HCT116 (cell line): ENCODE results near the gene MYH15. TPM values are rescaled to one million over a fixed set of nuclear protein-coding genes. Genes with fewer than 3 reads are reported as not detected.

Experiments
- ATAC-seq: fragments of 200-7000 bp; cut with Tn5 transposase; 2 replicates; pipeline ENCODE4 v1.9.1; 2020; ENCODE audit warnings: mild to moderate bottlenecking, moderate library complexity
- BruUV-seq: library from RNA; stranded (reverse); fragments of 400-500 nt; replicated peaks from 2 replicates; lab custom pipeline; 2021; lab: Mats Ljungman, UMichigan
- CTCF ChIA-PET: fragments of 300-600 bp; sonication (Branson Sonifier 250); formaldehyde crosslinking; loops from one replicate; lab custom pipeline; 2021; ENCODE audit warnings: antibody characterized with exemption; lab: Charles Lee
- POLR2A ChIA-PET: fragments of 300-600, 350-600 bp; sonication (Branson Sonifier 250); formaldehyde crosslinking; loops from one replicate; lab custom pipeline; 2021; ENCODE audit warnings: antibody characterized with exemption; lab: Charles Lee
- RAD21 ChIA-PET, 2 experiments: fragments of 300-600 bp; sonication (Branson Sonifier 250); formaldehyde crosslinking; loops; one replicate each; lab custom pipeline; 2023; ENCODE audit warnings: low total read pairs in 2 of 2; ENCODE audit not compliant: uncharacterized antibody in 2 of 2, unreplicated experiment in 2 of 2, low non-redundant PET in 1 of 2; lab: Charles Lee
- DNase-seq: peaks from one replicate; pipeline ENCODE4 v3.0.0-alpha.2; 2010; ENCODE audit warnings: low read depth, low spot score
- H2AFZ ChIP-seq: fragments of 200-600 bp; shearing (Covaris generic), sonication (generic); 2 replicates; pipeline ENCODE4 v1.6.1; 2017; ENCODE audit warnings: low read depth, mixed run types, mixed read lengths, antibody characterized with exemption, low read length; ENCODE audit not compliant: poor library complexity, severe bottlenecking
- H3K27ac ChIP-seq: 2 replicates; pipeline ENCODE4 v1.5.1; 2012; ENCODE audit warnings: low read depth, low read length
- H3K27me3 ChIP-seq: fragments of 200-600 bp; sonication (generic); 2 replicates; pipeline ENCODE4 v1.6.1; 2016; ENCODE audit warnings: mixed run types, low read length, mixed read lengths; ENCODE audit not compliant: insufficient read depth
- H3K36me3 ChIP-seq, 2 experiments: fragments of 200-500 bp in 1 of 2; fragments of 200-600 bp in 1 of 2; sonication (Bioruptor generic) in 1 of 2; sonication (generic) in 1 of 2; 2 replicates each; pipeline versions ENCODE4 v1.5.1 to v1.6.1; 2014 to 2016; ENCODE audit warnings: low read length in 2 of 2, inconsistent platforms in 1 of 2, mixed read lengths in 1 of 2, mixed run types in 1 of 2; ENCODE audit not compliant: insufficient read depth in 2 of 2, control insufficient read depth in 1 of 2
- H3K4me1 ChIP-seq, 2 experiments: fragments of 200-600 bp in 1 of 2; sonication (generic) in 1 of 2; 2 replicates each; pipeline versions ENCODE4 v1.5.1 to v1.6.1; 2012 to 2017; ENCODE audit warnings: low read length in 2 of 2, inconsistent platforms in 1 of 2, mild to moderate bottlenecking in 1 of 2, mixed read lengths in 1 of 2, mixed run types in 1 of 2, moderate library complexity in 1 of 2; ENCODE audit not compliant: insufficient read depth in 2 of 2, control insufficient read depth in 1 of 2
- H3K4me2 ChIP-seq: fragments of 200-600 bp; sonication (generic); 2 replicates; pipeline ENCODE4 v1.6.1; 2017; ENCODE audit warnings: mixed run types, low read length, mixed read lengths
- H3K4me3 ChIP-seq, 2 experiments: fragments of 200-600 bp in 1 of 2; sonication (generic) in 1 of 2; replicated peaks in 1 of 2; 2 replicates each; pipeline ENCODE4 v1.5.1; 2011 to 2016; ENCODE audit warnings: low read length in 2 of 2, control low read depth in 1 of 2, low read depth in 1 of 2, mild to moderate bottlenecking in 1 of 2, mixed read lengths in 1 of 2, mixed run types in 1 of 2
- H3K79me2 ChIP-seq: fragments of 200-600 bp; sonication (generic); 2 replicates; pipeline ENCODE4 v1.6.1; 2017; ENCODE audit warnings: mild to moderate bottlenecking, mixed run types, low read length, moderate library complexity, mixed read lengths; ENCODE audit not compliant: insufficient read depth
- H3K9ac ChIP-seq: fragments of 200-600 bp; sonication (generic); 2 replicates; pipeline ENCODE4 v1.6.1; 2016; ENCODE audit warnings: low read length, mixed read lengths
- H3K9me2 ChIP-seq: fragments of 200-600 bp; sonication (generic), shearing (Covaris generic); 2 replicates; pipeline ENCODE4 v1.6.1; 2017; ENCODE audit warnings: mixed run types, mild to moderate bottlenecking, moderate library complexity; ENCODE audit not compliant: insufficient read depth
- H3K9me3 ChIP-seq, 2 experiments: fragments of 200-500 bp in 1 of 2; fragments of 200-600 bp in 1 of 2; sonication (Bioruptor generic) in 1 of 2; sonication (generic) in 1 of 2; 2 replicates each; pipeline ENCODE4 v1.6.1; 2014 to 2017; ENCODE audit warnings: low read length in 2 of 2, mixed read lengths in 2 of 2, inconsistent platforms in 1 of 2, low read depth in 1 of 2, mild to moderate bottlenecking in 1 of 2, mixed run types in 1 of 2, moderate library complexity in 1 of 2; ENCODE audit not compliant: control insufficient read depth in 1 of 2, insufficient read depth in 1 of 2
- H4K20me1 ChIP-seq: fragments of 200-600 bp; sonication (generic), shearing (Covaris generic); 2 replicates; pipeline ENCODE4 v1.6.1; 2017; ENCODE audit warnings: mixed run types, mild to moderate bottlenecking, moderate library complexity; ENCODE audit not compliant: insufficient read depth
- CBX3 ChIP-seq: IDR thresholded peaks from 2 replicates; pipeline ENCODE4 v1.6.1; 2012; ENCODE audit warnings: low read depth
- CEBPB ChIP-seq: IDR thresholded peaks from 2 replicates; pipeline ENCODE4 v1.6.1; 2012; ENCODE audit warnings: low read depth
- ELF1 ChIP-seq: IDR thresholded peaks from 2 replicates; pipeline ENCODE4 v1.6.1; 2012; ENCODE audit warnings: low read depth, borderline replicate concordance
- EZH2 ChIP-seq: fragments of 200-600 bp; sonication (generic); IDR thresholded peaks from 2 replicates; pipeline ENCODE4 v1.6.1; 2017; ENCODE audit warnings: antibody characterized with exemption, mixed run types
- EZH2phosphoT487 ChIP-seq: fragments of 200-600 bp; IDR thresholded peaks from 2 replicates; pipeline ENCODE4 v1.6.1; 2018; ENCODE audit warnings: antibody characterized with exemption, borderline replicate concordance
- FOSL1 ChIP-seq: IDR thresholded peaks from 2 replicates; pipeline ENCODE4 v1.6.1; 2012; ENCODE audit warnings: low read depth
- JUND ChIP-seq: IDR thresholded peaks from 2 replicates; pipeline ENCODE4 v1.6.1; 2012
- POLR2A ChIP-seq: IDR thresholded peaks from 2 replicates; pipeline ENCODE4 v1.7.0; 2011; ENCODE audit warnings: borderline replicate concordance; ENCODE audit not compliant: insufficient read depth, insufficient read length; ENCODE audit errors: extremely low read depth
- POLR2AphosphoS5 ChIP-seq: IDR thresholded peaks from 2 replicates; pipeline ENCODE4 v1.6.1; 2011; ENCODE audit warnings: mild to moderate bottlenecking, low read depth, low read length, moderate library complexity
- RAD21 ChIP-seq: IDR thresholded peaks from 2 replicates; pipeline ENCODE4 v1.6.1; 2012; ENCODE audit warnings: low read depth, mild to moderate bottlenecking
- SIN3A ChIP-seq: IDR thresholded peaks from 2 replicates; pipeline ENCODE4 v1.6.1; 2012; ENCODE audit warnings: low read depth
- SP1 ChIP-seq: IDR thresholded peaks from 2 replicates; pipeline ENCODE4 v1.6.1; 2012; ENCODE audit warnings: low read depth
- SRF ChIP-seq: IDR thresholded peaks from 2 replicates; pipeline ENCODE4 v1.6.1; 2012; ENCODE audit warnings: low read depth
- YY1 ChIP-seq: IDR thresholded peaks from 2 replicates; pipeline ENCODE4 v1.6.1; 2011; ENCODE audit warnings: low read length, low read depth, moderate library complexity, mild to moderate bottlenecking; ENCODE audit not compliant: insufficient replicate concordance; ENCODE audit errors: extremely low read depth
- ZFX ChIP-seq: fragments of 450-650 bp; IDR thresholded peaks from 2 replicates; pipeline ENCODE4 v1.6.1; 2017
- ZNF274 ChIP-seq: fragments of 200-500 bp; sonication (Bioruptor generic); IDR thresholded peaks from 2 replicates; pipeline ENCODE4 v1.6.1; 2014; ENCODE audit warnings: mild to moderate bottlenecking, low read depth, low read length, inconsistent platforms
- intact Hi-C: fragments of 100-400 bp; cut with micrococcal nuclease; formaldehyde crosslinking; loops from 2 replicates; pipeline ENCODE4 v1.10.0; 2022
- total RNA-seq: library from RNA; stranded (reverse); gene quantifications from one replicate; pipeline ENCODE4 v1.2.1, GENCODE V29; 2021; ENCODE audit not compliant: unreplicated experiment
- TF ChIP-seq, protein P1 (sequence below): IDR thresholded peaks from 2 replicates; pipeline ENCODE4 v1.6.1; 2011; ENCODE audit warnings: mild to moderate bottlenecking, low read length, moderate library complexity; ENCODE audit not compliant: insufficient replicate concordance; ENCODE audit errors: extremely low read depth
- TF ChIP-seq, protein P2 (sequence below), 3 experiments: fragments of 200-600 bp in 1 of 3; sonication (generic) in 1 of 3; IDR thresholded peaks in 2 of 3; conservative IDR thresholded peaks in 1 of 3; 2 replicates each; pipeline ENCODE4 v1.5.1; 2012 to 2017; ENCODE audit warnings: low read depth in 2 of 3, low read length in 2 of 3, antibody characterized with exemption in 1 of 3, borderline replicate concordance in 1 of 3, control low read depth in 1 of 3, mild to moderate bottlenecking in 1 of 3, mixed read lengths in 1 of 3, mixed run types in 1 of 3, moderate library complexity in 1 of 3; ENCODE audit not compliant: insufficient read depth in 1 of 3
- TF ChIP-seq, protein P3 (sequence below): IDR thresholded peaks from 2 replicates; pipeline ENCODE4 v1.6.1; 2012; ENCODE audit warnings: low read depth
- TF ChIP-seq, protein P4 (sequence below): IDR thresholded peaks from 2 replicates; pipeline ENCODE4 v1.6.1; 2012

Gene MYH15
- total RNA-seq, 1 experiment from 2014 or later = 11.2 TPM

DNA sequence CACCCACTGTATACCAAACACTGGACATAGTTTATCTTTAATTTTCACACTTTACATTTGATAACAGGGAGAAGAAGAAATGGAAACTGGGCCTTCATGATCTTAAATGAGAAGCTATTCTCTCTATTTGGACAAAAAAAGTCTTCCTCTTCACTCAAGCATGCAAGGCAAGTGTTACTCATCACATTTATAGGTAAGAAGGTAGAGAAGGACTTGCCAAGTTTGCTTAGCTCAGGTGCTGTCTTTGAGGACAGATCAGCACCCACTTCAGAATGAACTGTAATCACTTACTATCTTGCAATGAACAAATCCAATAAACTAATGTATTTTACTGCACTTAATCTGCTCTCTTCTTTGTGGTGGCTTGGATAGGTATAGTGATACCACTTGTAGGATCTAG is 1.1 kb upstream of the MYH15 start:
- no peaks in the 10 kb centered on the region for H3K4me1 ChIP-seq
- no peaks in the 10 kb centered on the region for H3K27me3 ChIP-seq
- DNase-seq = no peak
- ChIA-PET CTCF (no interaction called here), POLR2A (no interaction called here), RAD21 (no interaction called here)
- TF ChIP-seq YY1 = no peak
- TF ChIP-seq FOSL1 = no peak
- TF ChIP-seq, protein P1, sequence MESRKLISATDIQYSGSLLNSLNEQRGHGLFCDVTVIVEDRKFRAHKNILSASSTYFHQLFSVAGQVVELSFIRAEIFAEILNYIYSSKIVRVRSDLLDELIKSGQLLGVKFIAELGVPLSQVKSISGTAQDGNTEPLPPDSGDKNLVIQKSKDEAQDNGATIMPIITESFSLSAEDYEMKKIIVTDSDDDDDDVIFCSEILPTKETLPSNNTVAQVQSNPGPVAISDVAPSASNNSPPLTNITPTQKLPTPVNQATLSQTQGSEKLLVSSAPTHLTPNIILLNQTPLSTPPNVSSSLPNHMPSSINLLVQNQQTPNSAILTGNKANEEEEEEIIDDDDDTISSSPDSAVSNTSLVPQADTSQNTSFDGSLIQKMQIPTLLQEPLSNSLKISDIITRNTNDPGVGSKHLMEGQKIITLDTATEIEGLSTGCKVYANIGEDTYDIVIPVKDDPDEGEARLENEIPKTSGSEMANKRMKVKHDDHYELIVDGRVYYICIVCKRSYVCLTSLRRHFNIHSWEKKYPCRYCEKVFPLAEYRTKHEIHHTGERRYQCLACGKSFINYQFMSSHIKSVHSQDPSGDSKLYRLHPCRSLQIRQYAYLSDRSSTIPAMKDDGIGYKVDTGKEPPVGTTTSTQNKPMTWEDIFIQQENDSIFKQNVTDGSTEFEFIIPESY = no peak
- TF ChIP-seq ELF1 = no peak
- no peak for TF ChIP-seq SRF
- TF ChIP-seq EZH2 = no peak
- TF ChIP-seq, protein P2, sequence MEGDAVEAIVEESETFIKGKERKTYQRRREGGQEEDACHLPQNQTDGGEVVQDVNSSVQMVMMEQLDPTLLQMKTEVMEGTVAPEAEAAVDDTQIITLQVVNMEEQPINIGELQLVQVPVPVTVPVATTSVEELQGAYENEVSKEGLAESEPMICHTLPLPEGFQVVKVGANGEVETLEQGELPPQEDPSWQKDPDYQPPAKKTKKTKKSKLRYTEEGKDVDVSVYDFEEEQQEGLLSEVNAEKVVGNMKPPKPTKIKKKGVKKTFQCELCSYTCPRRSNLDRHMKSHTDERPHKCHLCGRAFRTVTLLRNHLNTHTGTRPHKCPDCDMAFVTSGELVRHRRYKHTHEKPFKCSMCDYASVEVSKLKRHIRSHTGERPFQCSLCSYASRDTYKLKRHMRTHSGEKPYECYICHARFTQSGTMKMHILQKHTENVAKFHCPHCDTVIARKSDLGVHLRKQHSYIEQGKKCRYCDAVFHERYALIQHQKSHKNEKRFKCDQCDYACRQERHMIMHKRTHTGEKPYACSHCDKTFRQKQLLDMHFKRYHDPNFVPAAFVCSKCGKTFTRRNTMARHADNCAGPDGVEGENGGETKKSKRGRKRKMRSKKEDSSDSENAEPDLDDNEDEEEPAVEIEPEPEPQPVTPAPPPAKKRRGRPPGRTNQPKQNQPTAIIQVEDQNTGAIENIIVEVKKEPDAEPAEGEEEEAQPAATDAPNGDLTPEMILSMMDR (IDR thresholded peaks at IDR 0.05 in 2 of 3, conservative IDR thresholded peaks at IDR 0.05 in 1 of 3; ENCODE audit: borderline replicate concordance in 1 of 3, insufficient read depth in 1 of 3, low read depth in 2 of 3, low read length in 2 of 3) = no peak
- no peak for TF ChIP-seq POLR2AphosphoS5
- TF ChIP-seq POLR2A = no peak
- TF ChIP-seq SIN3A = no peak
- TF ChIP-seq ZFX = no peak
- no peak for TF ChIP-seq SP1
- TF ChIP-seq, protein P3, sequence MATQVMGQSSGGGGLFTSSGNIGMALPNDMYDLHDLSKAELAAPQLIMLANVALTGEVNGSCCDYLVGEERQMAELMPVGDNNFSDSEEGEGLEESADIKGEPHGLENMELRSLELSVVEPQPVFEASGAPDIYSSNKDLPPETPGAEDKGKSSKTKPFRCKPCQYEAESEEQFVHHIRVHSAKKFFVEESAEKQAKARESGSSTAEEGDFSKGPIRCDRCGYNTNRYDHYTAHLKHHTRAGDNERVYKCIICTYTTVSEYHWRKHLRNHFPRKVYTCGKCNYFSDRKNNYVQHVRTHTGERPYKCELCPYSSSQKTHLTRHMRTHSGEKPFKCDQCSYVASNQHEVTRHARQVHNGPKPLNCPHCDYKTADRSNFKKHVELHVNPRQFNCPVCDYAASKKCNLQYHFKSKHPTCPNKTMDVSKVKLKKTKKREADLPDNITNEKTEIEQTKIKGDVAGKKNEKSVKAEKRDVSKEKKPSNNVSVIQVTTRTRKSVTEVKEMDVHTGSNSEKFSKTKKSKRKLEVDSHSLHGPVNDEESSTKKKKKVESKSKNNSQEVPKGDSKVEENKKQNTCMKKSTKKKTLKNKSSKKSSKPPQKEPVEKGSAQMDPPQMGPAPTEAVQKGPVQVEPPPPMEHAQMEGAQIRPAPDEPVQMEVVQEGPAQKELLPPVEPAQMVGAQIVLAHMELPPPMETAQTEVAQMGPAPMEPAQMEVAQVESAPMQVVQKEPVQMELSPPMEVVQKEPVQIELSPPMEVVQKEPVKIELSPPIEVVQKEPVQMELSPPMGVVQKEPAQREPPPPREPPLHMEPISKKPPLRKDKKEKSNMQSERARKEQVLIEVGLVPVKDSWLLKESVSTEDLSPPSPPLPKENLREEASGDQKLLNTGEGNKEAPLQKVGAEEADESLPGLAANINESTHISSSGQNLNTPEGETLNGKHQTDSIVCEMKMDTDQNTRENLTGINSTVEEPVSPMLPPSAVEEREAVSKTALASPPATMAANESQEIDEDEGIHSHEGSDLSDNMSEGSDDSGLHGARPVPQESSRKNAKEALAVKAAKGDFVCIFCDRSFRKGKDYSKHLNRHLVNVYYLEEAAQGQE = no peak
- TF ChIP-seq, protein P4, sequence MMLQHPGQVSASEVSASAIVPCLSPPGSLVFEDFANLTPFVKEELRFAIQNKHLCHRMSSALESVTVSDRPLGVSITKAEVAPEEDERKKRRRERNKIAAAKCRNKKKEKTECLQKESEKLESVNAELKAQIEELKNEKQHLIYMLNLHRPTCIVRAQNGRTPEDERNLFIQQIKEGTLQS = no peak
- TF ChIP-seq CEBPB = no peak
- no peak for TF ChIP-seq JUND
- TF ChIP-seq RAD21 = no peak
- no peak for TF ChIP-seq ZNF274
- TF ChIP-seq EZH2phosphoT487 = no peak
- TF ChIP-seq CBX3 = no peak
- no peaks in the 10 kb centered on the region for H4K20me1 ChIP-seq
- no peaks in the 10 kb centered on the region for H3K9me2 ChIP-seq
- no peak overlapping the region for H2AFZ ChIP-seq
- no peak overlapping the region for H3K9ac ChIP-seq
- no peak overlapping the region for H3K4me2 ChIP-seq
- H3K36me3 ChIP-seq = no peaks in the 10 kb centered on the region
- no peak overlapping the region for H3K27ac ChIP-seq
- H3K9me3 ChIP-seq = no peaks in the 10 kb centered on the region
- H3K79me2 ChIP-seq = no peaks in the 10 kb centered on the region
- no peak for ATAC-seq
- no TSS peak for BruUV-seq
- no peak overlapping the region for H3K4me3 ChIP-seq
- intact Hi-C loops = no loop called here
